ENCODE measurements around the gene ZSCAN4. TPM values are rescaled to one million over a fixed set of nuclear protein-coding genes. Genes with fewer than 3 reads are reported as not detected.

Gene ZSCAN4
- total RNA-seq, result not detected in 2 replicates

DNA sequence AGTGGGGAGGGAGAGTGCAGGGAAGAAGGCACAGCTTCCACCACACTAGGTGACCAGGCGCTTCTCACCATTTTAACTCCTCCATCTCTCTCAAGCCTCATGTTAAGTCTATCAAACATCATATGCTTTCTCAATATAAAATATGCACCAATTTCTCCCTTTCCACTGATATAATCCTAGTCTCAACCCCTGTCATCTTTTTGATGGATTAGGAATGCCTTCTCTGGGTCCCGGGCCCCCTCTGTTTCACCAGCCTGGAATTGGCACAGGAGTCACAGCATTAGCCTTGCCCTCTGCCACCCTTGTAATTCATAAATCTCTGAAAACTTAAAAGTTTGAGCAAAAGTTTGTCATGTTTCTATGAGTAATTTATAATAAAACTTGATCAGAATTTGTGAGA lies at the start of gene ZSCAN4:
TSS of gene ZSCAN4 (plus strand) at position 301 of the 400 bp plus-strand sequence. CDS start 7,211 bp downstream, outside the sequence.
- Histone ChIP-seq H3K4me3 (ENCODE audit: low read depth, low read length) (no peak within 1 kb of the TSS), H3K27me3 (ENCODE audit: control insufficient read depth, insufficient read depth, low read length) (no peaks in the 10 kb centered on the region), H3K36me3 (ENCODE audit: control insufficient read depth, insufficient read depth, low read length) (no peaks in the 10 kb centered on the region)
- DNase-seq (ENCODE audit: low read depth), result no peak
- TF ChIP-seq, protein P1, sequence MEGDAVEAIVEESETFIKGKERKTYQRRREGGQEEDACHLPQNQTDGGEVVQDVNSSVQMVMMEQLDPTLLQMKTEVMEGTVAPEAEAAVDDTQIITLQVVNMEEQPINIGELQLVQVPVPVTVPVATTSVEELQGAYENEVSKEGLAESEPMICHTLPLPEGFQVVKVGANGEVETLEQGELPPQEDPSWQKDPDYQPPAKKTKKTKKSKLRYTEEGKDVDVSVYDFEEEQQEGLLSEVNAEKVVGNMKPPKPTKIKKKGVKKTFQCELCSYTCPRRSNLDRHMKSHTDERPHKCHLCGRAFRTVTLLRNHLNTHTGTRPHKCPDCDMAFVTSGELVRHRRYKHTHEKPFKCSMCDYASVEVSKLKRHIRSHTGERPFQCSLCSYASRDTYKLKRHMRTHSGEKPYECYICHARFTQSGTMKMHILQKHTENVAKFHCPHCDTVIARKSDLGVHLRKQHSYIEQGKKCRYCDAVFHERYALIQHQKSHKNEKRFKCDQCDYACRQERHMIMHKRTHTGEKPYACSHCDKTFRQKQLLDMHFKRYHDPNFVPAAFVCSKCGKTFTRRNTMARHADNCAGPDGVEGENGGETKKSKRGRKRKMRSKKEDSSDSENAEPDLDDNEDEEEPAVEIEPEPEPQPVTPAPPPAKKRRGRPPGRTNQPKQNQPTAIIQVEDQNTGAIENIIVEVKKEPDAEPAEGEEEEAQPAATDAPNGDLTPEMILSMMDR (IDR thresholded peaks at IDR 0.05; ENCODE audit: insufficient read depth, low read length, poor library complexity, severe bottlenecking), result no peak

- TF ChIP-seq, protein P1 (IDR thresholded peaks at IDR 0.05; ENCODE audit: insufficient read depth, low read length, poor library complexity, severe bottlenecking), result no peak
- H3K36me3 ChIP-seq (ENCODE audit: control insufficient read depth, insufficient read depth, low read length), result peaks cover 9% of the 10 kb centered on the region
- H3K27me3 ChIP-seq (ENCODE audit: control insufficient read depth, insufficient read depth, low read length), result no peaks in the 10 kb centered on the region
- DNase-seq (ENCODE audit: low read depth), result no peak
- no peak overlapping the region for H3K4me3 ChIP-seq (ENCODE audit: low read depth, low read length)
These were observed 47.9 kb upstream of the ZSCAN4 start for GRCh38 chr19:57620673-57621348.

GRCh38 chr19:57623091-57623490 lies 45.6 kb upstream of the ZSCAN4 start:
- TF ChIP-seq, protein P1 (IDR thresholded peaks at IDR 0.05; ENCODE audit: insufficient read depth, low read length, poor library complexity, severe bottlenecking), result no peak
- no peaks in the 10 kb centered on the region for H3K27me3 ChIP-seq (ENCODE audit: control insufficient read depth, insufficient read depth, low read length)

DNA sequence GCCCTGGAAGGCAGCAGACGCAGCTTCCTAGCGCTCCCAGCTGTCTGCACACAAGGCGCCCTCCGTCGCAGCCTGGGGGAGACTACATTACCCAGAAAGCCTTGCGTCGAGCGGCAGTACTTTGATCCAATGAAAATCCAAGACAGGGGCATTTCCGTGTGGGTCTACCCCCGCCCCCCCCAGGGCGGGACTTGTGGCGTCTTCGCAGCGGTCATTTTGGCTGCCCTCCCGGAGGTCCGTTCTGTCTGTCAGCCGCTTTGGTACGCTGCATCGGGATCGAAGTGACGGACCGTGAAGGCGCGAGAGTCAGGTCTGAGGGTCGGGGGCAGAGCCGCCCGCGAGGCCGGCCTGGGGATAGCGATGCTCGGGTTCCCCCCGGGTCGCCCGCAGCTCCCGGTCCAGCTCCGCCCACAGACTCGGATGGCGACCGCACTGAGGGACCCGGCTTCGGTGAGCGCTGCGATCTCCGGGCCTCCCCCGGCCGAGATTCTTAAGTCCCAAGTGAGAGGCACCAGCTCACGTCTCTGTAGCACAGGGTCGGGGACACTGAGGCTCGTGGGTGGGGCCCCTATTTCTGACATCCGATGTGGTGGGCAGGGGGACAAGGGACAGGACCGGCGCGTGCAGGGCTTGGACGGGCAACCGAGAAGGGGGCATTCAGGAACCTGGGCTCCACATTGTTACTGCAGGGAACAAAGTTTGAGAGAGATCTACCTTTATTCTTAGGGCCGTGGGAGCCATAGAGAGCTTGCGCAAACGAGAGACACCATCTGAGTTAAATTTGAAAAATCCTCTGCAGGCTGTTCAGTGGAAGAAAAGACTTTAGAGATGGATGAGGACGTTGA lies 35.5 kb upstream of the ZSCAN4 start, which contains the start of gene ZNF211:
TSS of gene ZNF211 (plus strand) at position 182 of the 845 bp plus-strand sequence. CDS start at position 361, 179 bp downstream.
- TF ChIP-seq, protein P1 (IDR thresholded peaks at IDR 0.05; ENCODE audit: insufficient read depth, low read length, poor library complexity, severe bottlenecking), result no peak
- DNase-seq (ENCODE audit: low read depth), result peak; percentile 79
- no peaks in the 10 kb centered on the region for H3K36me3 ChIP-seq (ENCODE audit: control insufficient read depth, insufficient read depth, low read length)
- H3K27me3 ChIP-seq (ENCODE audit: control insufficient read depth, insufficient read depth, low read length), result no peaks in the 10 kb centered on the region
- peak within 1 kb of the TSS; percentile 93 for H3K4me3 ChIP-seq (ENCODE audit: low read depth, low read length)

More at GRCh38 chr19:57623091-57623490, 45.6 kb upstream of the ZSCAN4 start:
- DNase-seq (ENCODE audit: low read depth), result no peak
- Histone ChIP-seq H3K4me3 (ENCODE audit: low read depth, low read length) (no peak overlapping the region), H3K36me3 (ENCODE audit: control insufficient read depth, insufficient read depth, low read length) (peaks cover 9% of the 10 kb centered on the region)

- Histone ChIP-seq H3K4me3 (ENCODE audit: low read depth, low read length) (peak overlapping the region; percentile 93), H3K27me3 (ENCODE audit: control insufficient read depth, insufficient read depth, low read length) (no peaks in the 10 kb centered on the region), H3K36me3 (ENCODE audit: control insufficient read depth, insufficient read depth, low read length) (no peaks in the 10 kb centered on the region)
- TF ChIP-seq, protein P1 (IDR thresholded peaks at IDR 0.05; ENCODE audit: insufficient read depth, low read length, poor library complexity, severe bottlenecking), result no peak
- no peak for DNase-seq (ENCODE audit: low read depth)
These were observed 35.0 kb upstream of the ZSCAN4 start for GRCh38 chr19:57633832-57634131.

All from kidney epithelial cell (primary cell).